ENCODE data around the gene HSPG2. TPM values are rescaled to one million over a fixed set of nuclear protein-coding genes. Genes with fewer than 3 reads are reported as not detected.
A peak's percentile ranks its signal among the peaks of the same experiment; 100 is the strongest.

HSPG2 gene
- total and polyA plus RNA-seq, 12 donors = 38.7 to 558 (median 273) TPM

DNA sequence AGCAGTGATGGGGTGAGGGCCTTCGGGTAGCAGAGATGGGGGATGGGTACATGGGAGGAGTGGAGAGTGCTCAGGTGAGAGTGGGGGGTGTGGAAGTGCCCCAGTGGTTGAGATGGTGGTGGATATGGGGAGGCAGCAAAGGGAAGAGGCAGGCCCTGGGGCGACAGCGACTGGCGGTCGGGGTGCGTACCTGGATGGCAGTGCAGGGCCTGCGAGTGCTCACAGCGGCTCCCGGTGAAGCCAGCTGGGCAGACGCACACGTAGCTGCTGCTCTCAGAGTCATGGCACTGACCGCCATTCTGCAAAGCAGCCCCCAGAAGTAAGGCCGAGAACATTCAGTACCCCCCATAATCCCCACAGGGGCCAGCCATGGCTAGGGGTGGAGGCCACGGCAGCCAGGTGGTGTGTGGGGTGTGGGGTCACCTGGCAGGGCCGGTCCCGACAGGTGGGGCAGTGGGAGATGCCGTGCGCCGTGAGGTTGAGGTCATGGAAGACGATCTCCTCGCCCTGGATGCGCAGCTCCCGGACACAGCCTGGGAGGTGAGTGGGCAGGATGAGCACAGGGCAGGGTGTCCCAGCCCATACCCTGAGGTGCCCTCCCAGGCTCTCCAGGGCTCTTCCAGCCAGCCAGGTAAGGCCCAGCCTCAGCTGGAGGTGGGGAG, 106.2 kb downstream of the HSPG2 start:
- intact Hi-C loops (cut with DNase I) = no loop called here
- Histone ChIP-seq H3K4me1 (replicated peaks in 1 of 2) (no peaks in the 10 kb centered on the region), H3K27ac (no peak overlapping the region), H3K9me3 (replicated peaks in 1 of 3) (no peaks in the 10 kb centered on the region), H3K27me3 (no peaks in the 10 kb centered on the region), H3K36me3 (replicated peaks in 1 of 2) (peaks cover 0 to 96% of the 10 kb centered on the region in 2 donors), H3K4me3 (no peak overlapping the region)
- no peak for DNase-seq
- TF ChIP-seq, protein P1, sequence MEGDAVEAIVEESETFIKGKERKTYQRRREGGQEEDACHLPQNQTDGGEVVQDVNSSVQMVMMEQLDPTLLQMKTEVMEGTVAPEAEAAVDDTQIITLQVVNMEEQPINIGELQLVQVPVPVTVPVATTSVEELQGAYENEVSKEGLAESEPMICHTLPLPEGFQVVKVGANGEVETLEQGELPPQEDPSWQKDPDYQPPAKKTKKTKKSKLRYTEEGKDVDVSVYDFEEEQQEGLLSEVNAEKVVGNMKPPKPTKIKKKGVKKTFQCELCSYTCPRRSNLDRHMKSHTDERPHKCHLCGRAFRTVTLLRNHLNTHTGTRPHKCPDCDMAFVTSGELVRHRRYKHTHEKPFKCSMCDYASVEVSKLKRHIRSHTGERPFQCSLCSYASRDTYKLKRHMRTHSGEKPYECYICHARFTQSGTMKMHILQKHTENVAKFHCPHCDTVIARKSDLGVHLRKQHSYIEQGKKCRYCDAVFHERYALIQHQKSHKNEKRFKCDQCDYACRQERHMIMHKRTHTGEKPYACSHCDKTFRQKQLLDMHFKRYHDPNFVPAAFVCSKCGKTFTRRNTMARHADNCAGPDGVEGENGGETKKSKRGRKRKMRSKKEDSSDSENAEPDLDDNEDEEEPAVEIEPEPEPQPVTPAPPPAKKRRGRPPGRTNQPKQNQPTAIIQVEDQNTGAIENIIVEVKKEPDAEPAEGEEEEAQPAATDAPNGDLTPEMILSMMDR (IDR thresholded peaks at IDR 0.05) = no peak
- TF ChIP-seq POLR2A (IDR thresholded peaks at IDR 0.05) = no peak
- WGBS, 4 donors = 91 to 94% (median 93%) methylated on average over 15 to 23 of the region's 23 CpGs

DNA sequence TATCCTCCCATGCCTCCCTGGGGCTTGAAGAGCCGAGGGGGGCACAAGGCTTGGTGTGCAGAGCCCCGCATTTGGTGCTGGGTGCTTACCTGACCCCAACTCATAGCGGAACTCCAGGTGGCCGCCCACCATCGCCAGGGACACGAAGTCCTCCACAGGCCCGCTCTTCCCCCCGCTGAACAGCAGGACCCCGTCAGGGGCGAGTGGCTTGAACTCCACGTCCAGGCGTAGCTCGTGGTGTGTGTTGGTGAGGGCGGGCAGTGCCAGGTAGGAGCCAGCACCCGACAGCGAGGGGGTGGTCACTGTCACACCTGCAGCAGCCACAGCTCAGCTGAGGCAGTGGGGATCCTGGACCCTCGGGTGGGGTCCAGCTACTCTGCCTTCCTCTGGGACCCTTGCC, 107.8 kb downstream of the HSPG2 start:
- Histone ChIP-seq H3K4me1 (replicated peaks in 1 of 2) (no peaks in the 10 kb centered on the region), H3K9me3 (replicated peaks in 1 of 3) (no peaks in the 10 kb centered on the region), H3K4me3 (no peak overlapping the region), H3K36me3 (replicated peaks in 1 of 2) (peaks cover 0 to 95% of the 10 kb centered on the region in 2 donors), H3K27ac (no peak overlapping the region), H3K27me3 (no peaks in the 10 kb centered on the region)
- 93 to 96% (median 94%) methylated on average over 6 to 17 of the region's 17 CpGs; no CpG with 5 or more reads in 1 of the 4 donors for WGBS, 4 donors
- TF ChIP-seq POLR2A (IDR thresholded peaks at IDR 0.05) = no peak
- TF ChIP-seq, protein P1 (IDR thresholded peaks at IDR 0.05) = no peak
- no peak for DNase-seq
- intact Hi-C loops (cut with DNase I) = no loop called here

DNA sequence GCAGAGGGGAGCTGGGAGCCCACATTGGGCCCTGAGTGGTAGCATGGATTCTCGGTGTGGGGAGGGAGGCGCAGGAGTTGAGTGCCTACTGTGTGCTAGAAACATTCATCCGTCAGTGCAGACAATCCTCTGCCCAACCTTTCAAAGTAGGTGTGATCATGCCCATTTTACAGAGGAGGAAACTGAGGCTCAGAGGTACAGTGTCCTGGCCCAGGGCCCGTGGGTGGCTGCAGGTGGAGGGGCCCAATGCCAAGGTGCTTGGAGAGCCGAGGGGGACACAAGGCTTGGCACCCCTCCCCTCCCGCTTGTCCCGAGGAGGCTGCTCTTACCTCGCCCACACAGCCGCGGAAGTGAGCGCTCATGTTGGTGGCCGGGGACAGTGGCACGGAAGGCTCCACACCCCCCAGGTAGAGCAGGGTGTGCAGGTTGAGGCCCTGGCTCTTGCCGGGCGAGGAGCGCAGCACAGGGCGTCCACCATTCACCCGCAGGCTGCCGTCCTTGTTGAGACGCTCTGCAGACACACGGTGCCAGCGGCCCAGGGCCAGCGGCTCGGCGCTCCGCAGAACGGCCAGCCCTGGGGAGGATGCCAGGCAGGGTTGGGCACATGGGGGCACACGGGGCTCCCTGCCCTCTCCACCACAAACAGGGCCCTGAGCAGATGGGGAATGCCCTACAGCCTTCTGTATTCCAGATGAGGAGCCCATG, 108.5 kb downstream of the HSPG2 start:
- 80 to 89% (median 85%) methylated on average over 2 to 28 of the region's 28 CpGs for WGBS, 4 donors
- Histone ChIP-seq H3K27me3 (no peaks in the 10 kb centered on the region), H3K36me3 (replicated peaks in 1 of 2) (peaks cover 0 to 95% of the 10 kb centered on the region in 2 donors), H3K27ac (no peak overlapping the region), H3K4me1 (replicated peaks in 1 of 2) (no peaks in the 10 kb centered on the region), H3K9me3 (replicated peaks in 1 of 3) (no peaks in the 10 kb centered on the region), H3K4me3 (no peak overlapping the region)
- TF ChIP-seq POLR2A (IDR thresholded peaks at IDR 0.05) = no peak
- peak in 1 of 7 donors; percentile 21 for DNase-seq
- intact Hi-C loops (cut with DNase I) = no loop called here

DNA sequence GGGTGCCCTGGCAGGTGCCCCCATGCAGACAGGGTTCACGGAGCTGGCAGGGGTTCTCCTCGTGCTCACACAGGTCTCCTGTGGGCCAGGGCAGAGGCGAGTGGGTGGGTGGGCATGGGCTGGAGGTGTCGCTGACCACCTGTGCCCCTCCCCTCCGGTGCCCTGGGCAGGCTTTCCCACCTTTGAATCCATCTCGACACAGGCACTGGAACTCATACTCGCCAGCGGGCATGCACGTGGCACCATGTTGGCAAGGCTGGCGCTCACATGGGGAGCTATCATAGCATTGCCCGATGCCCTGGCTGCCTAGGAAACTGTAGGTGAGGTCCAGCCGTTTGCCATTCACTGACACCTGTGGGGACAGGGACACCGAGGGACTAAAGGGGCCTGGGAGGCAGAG, 109.0 kb downstream of the HSPG2 start:
- TF ChIP-seq, protein P1 (IDR thresholded peaks at IDR 0.05) = no peak
- no peak for TF ChIP-seq POLR2A (IDR thresholded peaks at IDR 0.05)
- no peaks in the 10 kb centered on the region for H3K4me1 ChIP-seq (replicated peaks in 1 of 2)
- no peak overlapping the region for H3K4me3 ChIP-seq
- DNase-seq = no peak
- 82 to 90% (median 86%) methylated on average over 3 to 13 of the region's 13 CpGs for WGBS, 4 donors
- H3K27ac ChIP-seq = no peak overlapping the region
- intact Hi-C loops (cut with DNase I) = no loop called here
- no peaks in the 10 kb centered on the region for H3K9me3 ChIP-seq (replicated peaks in 1 of 3)
- H3K27me3 ChIP-seq = no peaks in the 10 kb centered on the region
- H3K36me3 ChIP-seq (replicated peaks in 1 of 2) = peaks cover 0 to 95% of the 10 kb centered on the region in 2 donors
